ENCODE results near the gene UBE2G2.

GRCh38 chr21:44800103-44800502 lies 1.5 kb downstream of the UBE2G2 start:
- no peak for TF ChIP-seq EZH2 (IDR thresholded peaks at IDR 0.05; ENCODE audit: borderline replicate concordance, insufficient read depth, low read length, poor library complexity, severe bottlenecking)
- TF ChIP-seq CTCF (IDR thresholded peaks at IDR 0.05; ENCODE audit: poor library complexity, severe bottlenecking): peak; percentile 37
- TF ChIP-seq RAD21 (conservative IDR thresholded peaks at IDR 0.05): no peak
- TF ChIP-seq TAF1 (IDR thresholded peaks at IDR 0.05; ENCODE audit: low read depth): no peak
- no peak for TF ChIP-seq MXI1 (conservative IDR thresholded peaks at IDR 0.05; ENCODE audit: poor library complexity, severe bottlenecking)
- TF ChIP-seq REST (IDR thresholded peaks at IDR 0.05; ENCODE audit: borderline replicate concordance): no peak
- TF ChIP-seq SMC3 (conservative IDR thresholded peaks at IDR 0.05; ENCODE audit: poor library complexity): no peak
- TF ChIP-seq EP300 (conservative IDR thresholded peaks at IDR 0.05; ENCODE audit: poor library complexity, severe bottlenecking): no peak
- no peak for TF ChIP-seq POLR2AphosphoS5 (IDR thresholded peaks at IDR 0.05)

All from neural cell (in vitro differentiated cells).